ENCODE data around the gene CD36.

CD36 gene

DNA sequence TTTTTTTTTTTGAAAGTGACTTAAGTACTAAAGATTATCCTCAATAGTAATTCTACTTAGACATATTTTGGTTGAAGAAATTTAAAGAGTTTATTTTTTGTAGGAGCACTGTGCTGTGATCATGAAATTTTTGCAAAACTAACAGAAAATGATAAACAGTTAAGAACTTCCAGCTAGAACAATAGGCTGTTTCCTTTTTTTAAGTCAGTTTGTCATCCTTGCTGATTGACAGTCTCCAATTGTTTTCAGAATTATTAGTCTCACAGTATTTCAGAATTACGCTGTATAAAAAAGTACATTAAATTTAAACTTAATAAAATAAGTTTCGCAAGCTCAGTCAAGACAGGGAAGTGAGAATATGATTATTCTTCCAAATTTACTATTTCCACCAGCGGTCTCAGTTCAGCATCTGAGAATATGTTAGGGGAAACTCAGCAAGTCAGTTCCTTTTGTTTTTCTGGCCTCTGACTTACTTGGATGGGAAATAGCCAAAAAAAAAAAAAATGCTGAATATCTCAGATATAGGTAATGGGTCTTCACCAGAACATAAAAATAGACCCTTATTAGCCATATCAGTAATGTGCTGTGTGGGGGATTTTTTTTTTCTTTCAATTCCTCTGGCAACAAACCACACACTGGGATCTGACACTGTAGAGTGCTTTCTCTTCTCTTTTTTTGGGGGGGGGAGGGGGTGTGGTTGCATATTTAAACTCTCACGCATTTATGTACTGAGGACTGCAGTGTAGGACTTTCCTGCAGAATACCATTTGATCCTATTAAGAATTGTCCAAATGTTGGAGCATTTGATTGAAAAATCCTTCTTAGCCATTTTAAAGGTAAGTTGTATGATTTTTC, at the start of gene CD36:
Gene CD36, plus strand, starts transcription at position 732 of the 855 bp plus-strand sequence. CDS start 8,099 bp downstream, outside the sequence.
- no peak for DNase-seq

DNA sequence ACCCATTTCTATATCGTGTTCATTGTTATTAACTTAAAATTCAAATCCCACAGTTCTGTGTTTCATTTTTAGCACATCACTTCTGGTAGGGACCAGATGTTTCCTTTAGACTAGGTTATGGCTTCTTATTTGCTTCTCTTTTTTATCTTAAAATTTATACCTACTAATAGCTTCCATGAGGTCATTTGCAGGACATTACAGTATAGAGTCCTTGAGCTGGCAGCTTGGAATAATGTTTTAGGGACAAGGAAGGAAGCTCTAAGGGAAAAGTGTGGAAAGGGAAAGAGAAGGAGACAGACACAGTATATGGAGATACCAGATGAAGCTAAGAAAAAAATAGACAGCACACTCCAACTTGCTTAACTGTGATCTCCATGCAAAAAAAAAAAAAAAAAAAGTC, 48.8 kb upstream of the CD36 start:
- no peak for DNase-seq

DNA sequence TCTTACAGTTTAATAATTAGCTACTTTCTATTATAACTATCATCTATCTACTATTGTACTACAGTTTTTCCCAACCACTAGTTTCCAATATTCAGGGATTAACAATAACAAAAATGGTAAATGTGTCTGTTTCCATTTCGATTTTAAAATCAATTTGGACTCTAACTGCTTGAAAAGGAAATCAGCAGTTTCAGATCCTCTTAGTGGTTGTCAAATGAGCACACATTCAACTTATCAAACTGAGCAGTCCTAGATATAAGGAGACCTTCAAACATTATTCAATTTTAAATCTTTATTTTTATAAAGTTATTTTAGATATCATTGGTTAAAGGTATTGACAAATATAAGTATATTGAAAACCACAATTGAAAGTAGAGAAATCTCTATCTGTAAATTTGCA, 46.8 kb upstream of the CD36 start:
- DNase-seq = no peak

- no peak for DNase-seq
Measured at GRCh38 chr7:80593869-80594586, 44.4 kb upstream of the CD36 start.

DNA sequence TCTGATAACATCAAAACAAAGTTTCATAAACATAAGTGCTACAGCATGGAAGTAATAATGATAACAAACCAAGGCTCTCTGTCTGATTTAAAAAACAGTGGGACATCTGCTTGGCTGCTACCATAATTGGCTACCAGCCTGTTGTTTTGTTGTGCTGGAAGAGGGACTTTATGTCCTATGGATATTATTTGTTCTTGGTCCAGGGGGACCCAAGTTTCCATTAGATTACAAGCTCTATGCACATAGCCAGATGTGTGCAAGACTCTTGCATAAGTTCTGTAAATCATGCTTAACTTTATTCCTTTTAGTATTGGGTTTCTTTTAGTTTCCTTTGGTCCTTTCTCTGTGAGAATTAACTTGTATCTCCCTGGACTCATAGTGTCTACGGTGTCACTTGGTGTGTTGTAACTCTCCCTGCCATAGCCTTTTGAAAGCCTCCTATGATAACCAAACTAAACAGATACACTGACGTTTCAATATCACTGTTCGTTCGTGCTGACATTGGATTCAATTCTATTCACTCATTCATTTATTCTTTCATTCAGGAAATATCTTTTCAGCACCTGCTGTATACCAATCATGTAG, 41.4 kb upstream of the CD36 start:
- DNase-seq = no peak

- DNase-seq = no peak
Measured at GRCh38 chr7:80597875-80598274, 40.6 kb upstream of the CD36 start.

GRCh38 chr7:80600046-80600445, 38.4 kb upstream of the CD36 start:
- DNase-seq = no peak

GRCh38 chr7:80601999-80602398, 36.4 kb upstream of the CD36 start:
- DNase-seq = no peak

DNA sequence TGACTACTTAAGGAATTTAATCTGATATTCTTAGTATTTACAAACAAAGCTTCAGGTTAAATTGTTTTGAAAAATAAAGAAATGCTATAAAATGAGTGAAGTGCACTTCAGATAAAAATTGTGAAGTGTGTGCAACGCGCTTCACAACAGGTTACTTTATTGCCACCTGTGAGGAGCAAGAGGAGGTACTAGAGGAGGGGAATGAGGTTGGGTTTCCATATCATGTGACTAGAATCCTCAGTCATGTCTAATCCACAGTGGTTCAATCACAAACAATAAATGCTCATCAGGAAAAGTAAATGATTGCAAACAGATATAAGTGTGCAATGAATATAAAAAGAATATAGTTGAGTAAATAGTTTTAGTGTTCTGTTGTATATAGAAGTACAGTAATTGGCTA, 34.5 kb upstream of the CD36 start:
- DNase-seq = no peak

DNA sequence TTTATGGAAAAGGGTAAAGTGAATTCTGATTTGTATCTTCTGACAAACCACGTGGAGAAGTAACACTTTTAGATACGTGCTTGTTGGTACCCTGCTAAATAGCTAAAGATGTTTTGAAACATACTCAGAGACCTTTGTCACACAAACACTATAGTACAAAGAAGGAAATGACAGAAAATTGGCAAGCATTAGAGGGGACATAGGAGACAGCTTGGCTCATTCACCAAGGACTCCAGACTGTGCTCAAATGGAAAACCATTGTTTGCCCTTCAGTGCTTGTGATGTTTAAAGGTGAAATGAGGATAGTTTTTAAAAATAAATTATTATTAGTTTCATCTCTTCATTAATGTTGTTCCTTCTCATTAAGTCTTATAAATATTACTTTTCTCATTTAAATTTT, 34.0 kb upstream of the CD36 start:
- DNase-seq = no peak

GRCh38 chr7:80607136-80607535, 31.3 kb upstream of the CD36 start:
- no peak for DNase-seq

GRCh38 chr7:80608336-80608735, 30.1 kb upstream of the CD36 start:
- DNase-seq = no peak

- DNase-seq = no peak
Measured at GRCh38 chr7:80609751-80610150, 28.7 kb upstream of the CD36 start.

GRCh38 chr7:80611353-80611752, 27.1 kb upstream of the CD36 start:
- no peak for DNase-seq

DNA sequence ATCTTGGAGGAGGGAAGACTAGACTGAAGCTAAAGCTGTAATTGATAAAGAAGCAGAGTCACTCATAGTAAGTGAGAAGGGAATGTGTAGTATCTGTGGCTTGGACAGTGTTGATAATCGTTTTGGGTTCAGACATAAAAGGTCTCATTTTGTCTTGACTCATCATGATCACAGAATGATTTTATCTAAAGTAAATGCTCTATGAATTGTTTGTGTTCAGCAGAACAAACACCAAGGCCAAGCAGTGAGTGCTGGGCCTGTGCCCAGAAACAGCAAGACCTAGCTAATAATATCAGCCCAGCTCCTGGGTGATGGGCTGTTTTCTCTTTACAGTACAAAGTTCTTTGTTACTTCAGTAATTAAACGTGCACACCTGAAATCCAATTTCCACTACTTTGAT, 26.7 kb upstream of the CD36 start:
- DNase-seq = no peak

DNA sequence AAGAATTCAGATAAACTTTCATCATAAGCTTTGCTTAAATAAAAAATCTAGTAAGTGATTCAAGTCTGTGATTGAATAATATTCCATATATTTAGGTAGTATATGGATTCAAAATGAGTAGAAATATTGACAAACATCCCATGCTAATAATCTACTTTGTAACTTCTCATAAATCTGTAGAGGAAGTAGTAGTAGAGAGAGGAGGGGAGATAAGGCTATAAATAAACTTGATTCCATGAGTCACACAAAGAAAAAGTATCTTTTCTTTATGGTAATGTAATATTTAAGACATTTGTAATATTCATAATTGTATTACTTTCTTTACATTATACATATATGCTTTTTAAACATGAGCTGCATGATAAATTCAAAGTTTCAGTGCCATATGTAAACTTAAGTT, 25.6 kb upstream of the CD36 start:
- no peak for DNase-seq

GRCh38 chr7:80613519-80613918, 24.9 kb upstream of the CD36 start:
- no peak for DNase-seq

DNA sequence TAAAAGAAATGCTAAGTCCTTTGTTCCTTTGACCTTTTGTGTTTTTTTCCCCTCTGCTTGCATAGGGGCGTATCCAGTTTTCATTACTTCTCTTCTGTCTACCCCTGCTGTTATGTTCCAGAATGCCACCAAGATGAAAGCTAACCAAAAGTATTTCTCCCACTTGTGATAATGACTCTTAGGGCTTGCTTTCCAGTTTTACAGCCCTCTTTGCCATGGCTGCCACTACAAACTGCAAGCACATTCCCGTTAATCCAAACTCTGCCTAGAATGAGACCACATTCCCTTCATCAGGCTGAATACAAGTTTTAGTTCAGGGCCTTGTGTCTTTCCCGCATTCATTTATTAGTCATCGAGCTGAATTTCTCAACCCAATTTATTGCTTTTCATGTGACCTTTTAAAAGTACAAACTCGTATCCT, 23.6 kb upstream of the CD36 start:
- no peak for DNase-seq

DNA sequence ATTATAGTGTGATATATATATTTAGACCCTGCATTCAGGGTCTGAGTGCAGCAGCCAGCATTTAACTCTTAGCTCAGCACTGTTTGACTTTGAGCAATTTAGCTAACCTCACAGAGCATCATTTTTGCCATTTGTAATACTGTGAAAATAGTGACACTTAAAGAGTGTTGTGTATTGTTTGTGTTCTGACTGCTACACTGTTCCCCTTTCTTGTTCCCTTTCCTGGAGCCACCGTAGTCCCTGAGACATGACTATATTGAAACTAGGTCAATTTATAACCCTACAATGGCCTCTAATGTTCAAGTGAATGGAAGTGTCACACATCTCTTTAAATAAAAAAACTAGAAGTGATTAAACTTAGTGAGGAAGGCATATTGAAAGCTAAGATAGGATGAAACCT, 20.3 kb upstream of the CD36 start:
- no peak for DNase-seq

DNA sequence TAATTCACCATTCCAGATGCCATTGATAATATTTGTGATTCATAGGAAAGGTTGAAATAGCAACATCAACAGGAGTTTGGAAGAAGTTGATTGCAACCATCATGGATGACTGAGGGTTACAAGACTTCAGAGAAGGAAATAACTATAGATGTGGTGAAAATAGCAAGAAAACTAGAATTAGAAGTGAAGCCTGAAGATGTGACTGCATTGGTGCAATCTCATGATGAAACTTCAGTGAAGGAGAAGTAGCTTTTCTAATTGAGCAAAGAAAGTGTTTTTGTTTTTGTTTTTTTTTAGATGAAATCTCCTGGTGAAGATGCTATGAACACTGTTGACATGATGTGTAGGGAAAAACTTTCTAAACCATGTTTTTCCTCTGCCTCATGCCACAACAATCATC, 18.7 kb upstream of the CD36 start:
- no peak for DNase-seq

GRCh38 chr7:80622541-80622940, 15.9 kb upstream of the CD36 start:
- DNase-seq = no peak

DNA sequence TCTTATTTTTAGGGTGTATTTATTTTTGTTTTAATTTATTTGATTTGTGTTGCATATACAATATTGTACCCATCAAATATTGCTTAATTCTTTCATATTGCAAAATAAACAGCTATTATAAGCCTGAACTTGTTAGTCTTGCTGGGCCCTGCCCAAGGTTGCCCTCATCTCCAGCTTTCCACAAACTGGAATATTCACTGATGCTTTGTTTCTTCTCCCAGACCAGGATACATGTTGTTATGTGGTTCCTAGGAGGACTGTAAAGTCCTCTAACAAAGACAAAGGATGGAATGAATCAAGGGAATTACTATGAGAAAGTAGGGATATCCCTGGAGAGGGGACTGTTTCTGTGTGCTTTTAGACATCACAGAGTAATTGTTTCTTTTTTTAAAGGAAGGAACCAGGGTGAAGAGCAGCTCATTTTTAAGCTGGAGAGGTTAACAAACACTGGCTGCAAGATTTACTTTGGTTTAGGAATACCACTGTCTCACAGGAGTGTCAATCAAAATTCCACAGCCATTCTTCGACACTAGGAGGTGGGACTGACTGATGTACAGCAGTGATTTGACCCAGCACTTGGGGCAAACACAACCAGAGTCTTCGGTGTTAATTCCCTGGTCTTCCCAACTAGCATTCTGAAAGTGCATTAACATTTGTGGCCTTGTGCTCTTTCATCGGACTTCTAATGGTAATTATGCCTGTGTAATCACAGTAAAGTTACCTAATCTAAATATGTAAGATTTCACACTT, 14.8 kb upstream of the CD36 start:
- DNase-seq = no peak

- DNase-seq = no peak
Measured at GRCh38 chr7:80624763-80625162, 13.7 kb upstream of the CD36 start.

All from CD4-positive, alpha-beta T cell treated with Interferon alpha-2 for 1 hour (primary cell).